Ishikawa (cell line): ENCODE data around the gene SPG21.

Experiments used
- CEBPB ChIP-seq: IDR thresholded peaks from 2 replicates; pipeline ENCODE4 v1.6.1; 2012
- EGR1 ChIP-seq: IDR thresholded peaks from 2 replicates; pipeline ENCODE4 v1.6.1; 2012
- EP300 ChIP-seq: IDR thresholded peaks from 2 replicates; pipeline ENCODE4 v1.6.1; 2012; ENCODE audit warnings: borderline replicate concordance
- TAF1 ChIP-seq: IDR thresholded peaks from 2 replicates; pipeline ENCODE4 v1.6.1; 2012; ENCODE audit warnings: low read depth, mild to moderate bottlenecking
- ZBTB7A ChIP-seq: IDR thresholded peaks from 2 replicates; pipeline ENCODE4 v1.6.1; 2012; ENCODE audit warnings: low read depth
- TF ChIP-seq, protein P1 (sequence below): IDR thresholded peaks from 2 replicates; pipeline ENCODE4 v1.6.1; 2012
- TF ChIP-seq, protein P2 (sequence below): IDR thresholded peaks from 2 replicates; pipeline ENCODE4 v1.6.1; 2012; ENCODE audit warnings: low read depth, mild to moderate bottlenecking

DNA sequence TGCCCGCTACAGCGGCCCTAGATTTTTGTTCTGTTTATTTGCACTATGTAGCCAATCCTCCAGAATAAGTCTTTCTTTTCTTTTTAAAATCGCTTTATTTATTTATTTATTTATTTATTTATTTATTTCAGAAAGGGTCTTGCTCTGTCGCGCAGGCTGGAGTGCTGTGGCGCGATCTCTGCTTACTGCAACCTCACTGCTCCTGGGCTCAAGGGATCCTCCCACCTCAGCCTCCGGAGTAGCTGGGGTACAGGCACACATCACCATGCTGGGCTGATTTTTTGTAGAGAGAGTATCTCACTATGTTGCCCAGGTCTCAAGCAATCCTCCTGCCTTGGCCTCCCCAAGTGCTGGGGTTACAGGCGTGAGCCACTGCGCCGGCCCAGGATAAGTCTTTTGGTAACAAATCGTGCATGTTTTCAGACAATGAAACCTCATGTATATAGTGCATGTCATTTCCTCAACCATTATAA is 40.1 kb upstream of the SPG21 start:
- TF ChIP-seq CEBPB = no peak
- TF ChIP-seq, protein P1, sequence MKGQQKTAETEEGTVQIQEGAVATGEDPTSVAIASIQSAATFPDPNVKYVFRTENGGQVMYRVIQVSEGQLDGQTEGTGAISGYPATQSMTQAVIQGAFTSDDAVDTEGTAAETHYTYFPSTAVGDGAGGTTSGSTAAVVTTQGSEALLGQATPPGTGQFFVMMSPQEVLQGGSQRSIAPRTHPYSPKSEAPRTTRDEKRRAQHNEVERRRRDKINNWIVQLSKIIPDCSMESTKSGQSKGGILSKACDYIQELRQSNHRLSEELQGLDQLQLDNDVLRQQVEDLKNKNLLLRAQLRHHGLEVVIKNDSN = no peak
- TF ChIP-seq ZBTB7A = no peak
- no peak for TF ChIP-seq EGR1
- TF ChIP-seq TAF1 = no peak; the same call in 1 of the 2 replicates
- TF ChIP-seq, protein P2, sequence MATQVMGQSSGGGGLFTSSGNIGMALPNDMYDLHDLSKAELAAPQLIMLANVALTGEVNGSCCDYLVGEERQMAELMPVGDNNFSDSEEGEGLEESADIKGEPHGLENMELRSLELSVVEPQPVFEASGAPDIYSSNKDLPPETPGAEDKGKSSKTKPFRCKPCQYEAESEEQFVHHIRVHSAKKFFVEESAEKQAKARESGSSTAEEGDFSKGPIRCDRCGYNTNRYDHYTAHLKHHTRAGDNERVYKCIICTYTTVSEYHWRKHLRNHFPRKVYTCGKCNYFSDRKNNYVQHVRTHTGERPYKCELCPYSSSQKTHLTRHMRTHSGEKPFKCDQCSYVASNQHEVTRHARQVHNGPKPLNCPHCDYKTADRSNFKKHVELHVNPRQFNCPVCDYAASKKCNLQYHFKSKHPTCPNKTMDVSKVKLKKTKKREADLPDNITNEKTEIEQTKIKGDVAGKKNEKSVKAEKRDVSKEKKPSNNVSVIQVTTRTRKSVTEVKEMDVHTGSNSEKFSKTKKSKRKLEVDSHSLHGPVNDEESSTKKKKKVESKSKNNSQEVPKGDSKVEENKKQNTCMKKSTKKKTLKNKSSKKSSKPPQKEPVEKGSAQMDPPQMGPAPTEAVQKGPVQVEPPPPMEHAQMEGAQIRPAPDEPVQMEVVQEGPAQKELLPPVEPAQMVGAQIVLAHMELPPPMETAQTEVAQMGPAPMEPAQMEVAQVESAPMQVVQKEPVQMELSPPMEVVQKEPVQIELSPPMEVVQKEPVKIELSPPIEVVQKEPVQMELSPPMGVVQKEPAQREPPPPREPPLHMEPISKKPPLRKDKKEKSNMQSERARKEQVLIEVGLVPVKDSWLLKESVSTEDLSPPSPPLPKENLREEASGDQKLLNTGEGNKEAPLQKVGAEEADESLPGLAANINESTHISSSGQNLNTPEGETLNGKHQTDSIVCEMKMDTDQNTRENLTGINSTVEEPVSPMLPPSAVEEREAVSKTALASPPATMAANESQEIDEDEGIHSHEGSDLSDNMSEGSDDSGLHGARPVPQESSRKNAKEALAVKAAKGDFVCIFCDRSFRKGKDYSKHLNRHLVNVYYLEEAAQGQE = no peak
- 0 out of 2 replicates have a peak, but pooled peaks have one; percentile 4 for TF ChIP-seq EP300
